WTC11 (cell line): ENCODE results near the gene HAPSTR1. TPM values are rescaled to one million over a fixed set of nuclear protein-coding genes. Genes with fewer than 3 reads are reported as not detected.

Experiments used
- ATAC-seq: fragments of 200-7000 bp; cut with Tn5 transposase; 2 replicates; pipeline ENCODE4 v1.10.0; 2021; ENCODE audit warnings: mild to moderate bottlenecking, moderate library complexity
- CTCF ChIA-PET: fragments of 300-600 bp; sonication (Branson Sonifier 250); formaldehyde crosslinking; loops from one replicate; lab custom pipeline; 2021; ENCODE audit warnings: antibody characterized with exemption; lab: Charles Lee
- POLR2A ChIA-PET: fragments of 350-600 bp; sonication (Branson Sonifier 250); formaldehyde crosslinking; loops from one replicate; lab custom pipeline; 2021; ENCODE audit warnings: antibody characterized with exemption; lab: Charles Lee
- DNase-seq: peaks from one replicate; pipeline ENCODE4 v3.0.0; 2021; ENCODE audit warnings: low spot score
- H3K27ac Mint-ChIP-seq: 2 replicates; pipeline ENCODE4 v1.8.0; 2021; ENCODE audit warnings: mixed read lengths
- H3K27me3 Mint-ChIP-seq: 2 replicates; pipeline ENCODE4 v1.8.0; 2021; ENCODE audit warnings: low read depth, mild to moderate bottlenecking, moderate library complexity, mixed read lengths
- H3K36me3 Mint-ChIP-seq: 2 replicates; pipeline ENCODE4 v1.8.0; 2021; ENCODE audit warnings: mixed read lengths
- H3K4me1 Mint-ChIP-seq: 2 replicates; pipeline ENCODE4 v1.8.0; 2022; ENCODE audit warnings: mixed read lengths
- H3K4me3 Mint-ChIP-seq: 2 replicates; pipeline ENCODE4 v1.8.0; 2021; ENCODE audit warnings: mild to moderate bottlenecking, moderate library complexity, mixed read lengths
- H3K9me3 Mint-ChIP-seq: 2 replicates; pipeline ENCODE4 v1.8.0; 2021; ENCODE audit warnings: mixed read lengths
- ARID4B ChIP-seq: sonication (generic); formaldehyde crosslinking; IDR thresholded peaks from 2 replicates; pipeline ENCODE4 v1.8.0; 2023; ENCODE audit warnings: missing genetic modification reagents, mild to moderate bottlenecking, borderline replicate concordance
- ATF2 ChIP-seq: sonication (generic); formaldehyde crosslinking; IDR thresholded peaks from 2 replicates; pipeline ENCODE4 v1.8.1; 2022; ENCODE audit warnings: low read depth, missing genetic modification reagents, borderline replicate concordance
- GTF2I ChIP-seq: fragments of 250-450 bp; sonication (Bioruptor Pico); conservative IDR thresholded peaks from 2 replicates; pipeline ENCODE4 v1.4.0; 2021; ENCODE audit warnings: mild to moderate bottlenecking
- MXD4 ChIP-seq: fragments of 250-450 bp; sonication (Bioruptor Pico); IDR thresholded peaks from 2 replicates; pipeline ENCODE4 v1.8.0; 2021; ENCODE audit warnings: mild to moderate bottlenecking, moderate library complexity, borderline replicate concordance
- NFYB ChIP-seq: sonication (generic); formaldehyde crosslinking; conservative IDR thresholded peaks from 2 replicates; pipeline ENCODE4 v1.8.0; 2022; ENCODE audit warnings: low read depth, missing genetic modification reagents
- USF1 ChIP-seq: sonication (generic); formaldehyde crosslinking; IDR thresholded peaks from 2 replicates; pipeline ENCODE4 v1.8.0; 2022; ENCODE audit warnings: mild to moderate bottlenecking, missing genetic modification reagents
- ZNF138 ChIP-seq: sonication (generic); formaldehyde crosslinking; conservative IDR thresholded peaks from 2 replicates; pipeline ENCODE4 v1.8.1; 2022; ENCODE audit warnings: mild to moderate bottlenecking, moderate library complexity, missing genetic modification reagents
- total RNA-seq: library from RNA; stranded (reverse); gene quantifications from 3 replicates; pipeline ENCODE4 v1.2.3, GENCODE V29; 2021
- TF ChIP-seq, protein P1 (sequence below): sonication (generic); formaldehyde crosslinking; IDR thresholded peaks from 2 replicates; pipeline ENCODE4 v1.8.1; 2023; ENCODE audit warnings: mild to moderate bottlenecking, missing genetic modification reagents, moderate library complexity

HAPSTR1 gene
- total RNA-seq, 1 experiment from 2014 or later: 54.3 TPM

GRCh38 chr16:9139965-9140364 is 48.5 kb downstream of the HAPSTR1 start:
- H3K4me1 Mint-ChIP-seq: peaks cover 22% of the 10 kb centered on the region

More at GRCh38 chr16:9139965-9140364, 48.5 kb downstream of the HAPSTR1 start:
- Mint-ChIP-seq H3K27ac (peak overlapping the region; percentile 15; the same call in 1 of the 2 replicates), H3K36me3 (peaks cover 4% of the 10 kb centered on the region), H3K9me3 (peaks cover 4% of the 10 kb centered on the region), H3K4me3 (no peak overlapping the region), H3K27me3 (no peaks in the 10 kb centered on the region)
- TF ChIP-seq NFYB (CRISPR knock-in tag) (peak; percentile 61; the same call in 1 of the 2 replicates), ARID4B (no peak), USF1 (CRISPR knock-in tag) (peak; percentile 96), ZNF138 (CRISPR knock-in tag) (no peak), GTF2I (peak; percentile 78; the same call in 1 of the 2 replicates), ATF2 (CRISPR knock-in tag) (no peak), MXD4 (CRISPR knock-in tag) (peak; percentile 66; the same call in 1 of the 2 replicates)
- TF ChIP-seq, protein P1, sequence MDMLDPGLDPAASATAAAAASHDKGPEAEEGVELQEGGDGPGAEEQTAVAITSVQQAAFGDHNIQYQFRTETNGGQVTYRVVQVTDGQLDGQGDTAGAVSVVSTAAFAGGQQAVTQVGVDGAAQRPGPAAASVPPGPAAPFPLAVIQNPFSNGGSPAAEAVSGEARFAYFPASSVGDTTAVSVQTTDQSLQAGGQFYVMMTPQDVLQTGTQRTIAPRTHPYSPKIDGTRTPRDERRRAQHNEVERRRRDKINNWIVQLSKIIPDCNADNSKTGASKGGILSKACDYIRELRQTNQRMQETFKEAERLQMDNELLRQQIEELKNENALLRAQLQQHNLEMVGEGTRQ (CRISPR knock-in tag): peak; percentile 96
- DNase-seq (peak; percentile 50), ATAC-seq (peak; percentile 78)
- ChIA-PET POLR2A (interaction anchor here (0.5 kb wide), 1 partner anchor 18 kb away, joined by 3 read pairs; no protein-coding TSS in a partner anchor), CTCF (interaction anchor here (0.6 to 2.9 kb wide), 15 partner anchors 9 to 1951 kb away, joined by 3 to 40 read pairs (median 6); no protein-coding TSS in a partner anchor)

Other genes starting within 250 kb of the HAPSTR1 start
- 260 to 271 TPM (median 261 TPM) in 3 replicates for gene CARHSP1, start 222.6 kb upstream of the HAPSTR1 start, total RNA-seq
- not detected in 3 replicates for gene LITAFD, start 209.3 kb upstream of the HAPSTR1 start, total RNA-seq
- gene USP7, start 127.7 kb upstream of the HAPSTR1 start, total RNA-seq: 153 to 211 TPM (median 161 TPM) in 3 replicates